Rectal smooth muscle tissue (tissue), 1 donor: ENCODE measurements around the gene FMNL2.
A peak's percentile ranks its signal among the peaks of the same experiment; 100 is the strongest.

Source experiments
- H3K27ac ChIP-seq: one replicate; pipeline ENCODE4 v1.7.0; 2013; ENCODE audit warnings: low read depth, low read length, inconsistent platforms
- H3K27me3 ChIP-seq: one replicate; pipeline ENCODE4 v1.7.0; 2013; ENCODE audit warnings: low read length; ENCODE audit not compliant: control insufficient read depth, insufficient read depth
- H3K36me3 ChIP-seq: one replicate; pipeline ENCODE4 v1.7.0; 2013; ENCODE audit warnings: low read length; ENCODE audit not compliant: control insufficient read depth, insufficient read depth
- H3K4me1 ChIP-seq: one replicate; pipeline ENCODE4 v1.7.0; 2013; ENCODE audit warnings: low read length; ENCODE audit not compliant: control insufficient read depth, insufficient read depth
- H3K4me3 ChIP-seq: one replicate; pipeline ENCODE4 v1.7.0; 2013; ENCODE audit warnings: low read length
- H3K9ac ChIP-seq: one replicate; pipeline ENCODE4 v1.7.0; 2013; ENCODE audit warnings: low read length

FMNL2 gene

GRCh38 chr2:152335016-152335725 lies at the start of gene FMNL2:
FMNL2 (plus strand) TSS chr2:152335174.
- H3K27me3 ChIP-seq, result no peaks in the 10 kb centered on the region
- no peaks in the 10 kb centered on the region for H3K36me3 ChIP-seq
- peak within 1 kb of the TSS; percentile 82 for H3K4me3 ChIP-seq
- H3K4me1 ChIP-seq, result no peaks in the 10 kb centered on the region
- peak within 1 kb of the TSS; percentile 53 for H3K27ac ChIP-seq
- H3K9ac ChIP-seq, result no peak within 1 kb of the TSS

- Histone ChIP-seq H3K36me3 (no peaks in the 10 kb centered on the region), H3K27ac (no peak overlapping the region), H3K4me1 (no peaks in the 10 kb centered on the region), H3K4me3 (no peak overlapping the region), H3K27me3 (no peaks in the 10 kb centered on the region), H3K9ac (no peak overlapping the region)
Measured at GRCh38 chr2:152292991-152293390, 42.0 kb upstream of the FMNL2 start.

GRCh38 chr2:152297715-152298114 lies 37.3 kb upstream of the FMNL2 start:
- Histone ChIP-seq H3K36me3 (no peaks in the 10 kb centered on the region), H3K9ac (no peak overlapping the region), H3K27ac (no peak overlapping the region), H3K4me3 (no peak overlapping the region), H3K27me3 (no peaks in the 10 kb centered on the region), H3K4me1 (no peaks in the 10 kb centered on the region)

- H3K27ac ChIP-seq, result no peak overlapping the region
Measured at GRCh38 chr2:152298754-152299153, 36.2 kb upstream of the FMNL2 start.

GRCh38 chr2:152301131-152301530 lies 33.8 kb upstream of the FMNL2 start:
- Histone ChIP-seq H3K27ac (no peak overlapping the region), H3K36me3 (no peaks in the 10 kb centered on the region)

More at GRCh38 chr2:152298754-152299153, 36.2 kb upstream of the FMNL2 start:
- Histone ChIP-seq H3K4me1 (no peaks in the 10 kb centered on the region), H3K9ac (no peak overlapping the region), H3K27me3 (no peaks in the 10 kb centered on the region), H3K36me3 (no peaks in the 10 kb centered on the region), H3K4me3 (no peak overlapping the region)

GRCh38 chr2:152303951-152304350 lies 31.0 kb upstream of the FMNL2 start:
- Histone ChIP-seq H3K27me3 (no peaks in the 10 kb centered on the region), H3K36me3 (no peaks in the 10 kb centered on the region), H3K4me1 (no peaks in the 10 kb centered on the region), H3K27ac (no peak overlapping the region), H3K4me3 (no peak overlapping the region), H3K9ac (no peak overlapping the region)

More at GRCh38 chr2:152301131-152301530, 33.8 kb upstream of the FMNL2 start:
- Histone ChIP-seq H3K9ac (no peak overlapping the region), H3K27me3 (no peaks in the 10 kb centered on the region), H3K4me1 (no peaks in the 10 kb centered on the region), H3K4me3 (no peak overlapping the region)

GRCh38 chr2:152304836-152305235 lies 30.1 kb upstream of the FMNL2 start:
- Histone ChIP-seq H3K27ac (no peak overlapping the region), H3K9ac (no peak overlapping the region), H3K27me3 (no peaks in the 10 kb centered on the region), H3K4me1 (no peaks in the 10 kb centered on the region), H3K36me3 (no peaks in the 10 kb centered on the region), H3K4me3 (no peak overlapping the region)

- Histone ChIP-seq H3K27ac (no peak overlapping the region), H3K4me1 (no peaks in the 10 kb centered on the region), H3K36me3 (no peaks in the 10 kb centered on the region), H3K4me3 (no peak overlapping the region), H3K9ac (no peak overlapping the region), H3K27me3 (no peaks in the 10 kb centered on the region)
Measured at GRCh38 chr2:152307863-152308262, 27.1 kb upstream of the FMNL2 start.

GRCh38 chr2:152309352-152310214 lies 25.4 kb upstream of the FMNL2 start:
- Histone ChIP-seq H3K4me1 (no peaks in the 10 kb centered on the region), H3K4me3 (no peak overlapping the region), H3K9ac (no peak overlapping the region), H3K27me3 (no peaks in the 10 kb centered on the region), H3K27ac (no peak overlapping the region), H3K36me3 (no peaks in the 10 kb centered on the region)

- H3K9ac ChIP-seq, result no peak overlapping the region
- H3K36me3 ChIP-seq, result no peaks in the 10 kb centered on the region
- no peaks in the 10 kb centered on the region for H3K27me3 ChIP-seq
- no peak overlapping the region for H3K4me3 ChIP-seq
- no peak overlapping the region for H3K27ac ChIP-seq
- no peaks in the 10 kb centered on the region for H3K4me1 ChIP-seq
Measured at GRCh38 chr2:152319822-152320570, 15.0 kb upstream of the FMNL2 start.

GRCh38 chr2:152320814-152321213 lies 14.2 kb upstream of the FMNL2 start:
- H3K4me1 ChIP-seq, result no peaks in the 10 kb centered on the region
- no peak overlapping the region for H3K9ac ChIP-seq
- no peak overlapping the region for H3K27ac ChIP-seq
- no peak overlapping the region for H3K4me3 ChIP-seq
- no peaks in the 10 kb centered on the region for H3K27me3 ChIP-seq
- H3K36me3 ChIP-seq, result no peaks in the 10 kb centered on the region

- Histone ChIP-seq H3K27ac (no peak overlapping the region), H3K36me3 (no peaks in the 10 kb centered on the region), H3K9ac (no peak overlapping the region), H3K4me1 (no peaks in the 10 kb centered on the region), H3K4me3 (no peak overlapping the region), H3K27me3 (no peaks in the 10 kb centered on the region)
Measured at GRCh38 chr2:152322222-152322621, 12.8 kb upstream of the FMNL2 start.
